CD14-positive monocyte (primary cell): ENCODE data around the gene CLEC4M. TPM values are rescaled to one million over a fixed set of nuclear protein-coding genes. Genes with fewer than 3 reads are reported as not detected.

ENCODE experiments used
- DNase-seq, 3 donors: peaks; one replicate each; pipeline ENCODE4 v3.0.0-alpha.2; 2011 to 2022
- H2AFZ ChIP-seq: 2 replicates; pipeline ENCODE4 v1.6.0; 2012; ENCODE audit warnings: mild to moderate bottlenecking, low read depth, low read length, inconsistent platforms; ENCODE audit not compliant: insufficient read depth, poor library complexity, severe bottlenecking
- H3K27ac ChIP-seq, 2 donors: 1 replicate in 1 of 2; 2 replicates in 1 of 2; pipeline ENCODE4 v1.5.1; 2012 to 2013; ENCODE audit warnings: low read length in 2 of 2, control low read depth in 1 of 2, inconsistent platforms in 1 of 2, low read depth in 1 of 2, mild to moderate bottlenecking in 1 of 2
- H3K27me3 ChIP-seq, 2 donors: one replicate each; pipeline versions ENCODE4 v1.6.0 to v1.6.1; 2011 to 2013; ENCODE audit warnings: low read length in 2 of 2; ENCODE audit not compliant: control insufficient read depth in 2 of 2, insufficient read depth in 2 of 2
- H3K36me3 ChIP-seq, 2 donors: replicated peaks in 1 of 2; 1 replicate in 1 of 2; 2 replicates in 1 of 2; pipeline versions ENCODE4 v1.5.1 to v1.6.1; 2012 to 2013; ENCODE audit warnings: low read length in 2 of 2, control low read depth in 1 of 2, inconsistent platforms in 1 of 2, mild to moderate bottlenecking in 1 of 2; ENCODE audit not compliant: insufficient read depth in 2 of 2, control insufficient read depth in 1 of 2
- H3K4me1 ChIP-seq, 2 donors: 1 replicate in 1 of 2; 2 replicates in 1 of 2; pipeline versions ENCODE4 v1.5.1 to v1.6.1; 2012 to 2013; ENCODE audit warnings: low read length in 2 of 2, control low read depth in 1 of 2, inconsistent platforms in 1 of 2, mild to moderate bottlenecking in 1 of 2, moderate library complexity in 1 of 2; ENCODE audit not compliant: insufficient read depth in 2 of 2, control insufficient read depth in 1 of 2
- H3K4me2 ChIP-seq: replicated peaks from 2 replicates; pipeline ENCODE3; 2012; ENCODE audit warnings: low read length, moderate library complexity, mild to moderate bottlenecking; ENCODE audit not compliant: poor library complexity, severe bottlenecking; ENCODE audit errors: extremely low read depth
- H3K4me3 ChIP-seq, 3 experiments: fragments of 200-600 bp in 1 of 3; sonication (generic) in 1 of 3; replicated peaks in 1 of 3; 1 replicate in 2 of 3; 2 replicates in 1 of 3; pipeline ENCODE4 v1.5.1; 2011 to 2013; ENCODE audit warnings: low read length in 3 of 3, mild to moderate bottlenecking in 3 of 3, control low read depth in 2 of 3, low read depth in 2 of 3, inconsistent platforms in 1 of 3, moderate library complexity in 1 of 3
- H3K79me2 ChIP-seq: 2 replicates; pipeline ENCODE4 v1.6.0; 2012; ENCODE audit warnings: mild to moderate bottlenecking, control low read depth, inconsistent platforms, low read length, moderate library complexity; ENCODE audit not compliant: insufficient read depth
- H3K9ac ChIP-seq: 2 replicates; pipeline ENCODE4 v1.6.0; 2017; ENCODE audit warnings: low read length, mild to moderate bottlenecking; ENCODE audit not compliant: insufficient read depth, poor library complexity, severe bottlenecking
- H3K9me3 ChIP-seq, 2 donors: replicated peaks in 1 of 2; 1 replicate in 1 of 2; 2 replicates in 1 of 2; pipeline versions ENCODE4 v1.5.1 to v1.6.1; 2012 to 2013; ENCODE audit warnings: low read length in 2 of 2, control low read depth in 1 of 2; ENCODE audit not compliant: control insufficient read depth in 1 of 2, insufficient read depth in 1 of 2
- H4K20me1 ChIP-seq: 2 replicates; pipeline ENCODE4 v1.6.0; 2012; ENCODE audit warnings: mild to moderate bottlenecking, low read length, control low read depth, moderate library complexity; ENCODE audit not compliant: insufficient read depth
- H3K27ac Mint-ChIP-seq, 7 donors: one replicate each; pipeline ENCODE4 v1.8.0; 2020; ENCODE audit warnings: mild to moderate bottlenecking in 7 of 7, mixed read lengths in 7 of 7, moderate library complexity in 6 of 7, inconsistent platforms in 2 of 7
- H3K27me3 Mint-ChIP-seq, 3 donors: one replicate each; pipeline ENCODE4 v1.8.0; 2021 to 2022; ENCODE audit warnings: low read depth in 3 of 3, mild to moderate bottlenecking in 3 of 3, mixed read lengths in 3 of 3, moderate library complexity in 3 of 3, inconsistent platforms in 1 of 3
- H3K36me3 Mint-ChIP-seq, 2 donors: one replicate each; pipeline ENCODE4 v1.8.0; 2020; ENCODE audit warnings: mixed read lengths in 2 of 2, inconsistent platforms in 1 of 2, mild to moderate bottlenecking in 1 of 2
- H3K4me1 Mint-ChIP-seq: one replicate; pipeline ENCODE4 v1.8.0; 2020; ENCODE audit warnings: mild to moderate bottlenecking, mixed read lengths
- H3K4me3 Mint-ChIP-seq, 2 donors: one replicate each; pipeline ENCODE4 v1.8.0; 2020; ENCODE audit warnings: mild to moderate bottlenecking in 2 of 2, mixed read lengths in 2 of 2, moderate library complexity in 1 of 2
- H3K9me3 Mint-ChIP-seq, 7 donors: one replicate each; pipeline ENCODE4 v1.8.0; 2020 to 2022; ENCODE audit warnings: mixed read lengths in 7 of 7, mild to moderate bottlenecking in 6 of 7, moderate library complexity in 6 of 7, inconsistent platforms in 2 of 7
- CTCF ChIP-seq: fragments of 200-600 bp; IDR thresholded peaks from one replicate; pipeline ENCODE4 v1.8.0; 2022; ENCODE audit warnings: antibody characterized with exemption, mild to moderate bottlenecking
- WGBS: methylation state at CpG from one replicate; pipeline ENCODE4 v1.1.5; 2013; ENCODE audit warnings: missing lambda C conversion rate; ENCODE audit not compliant: insufficient coverage; 5-methylcytosine and 5-hydroxymethylcytosine counted together
- intact Hi-C, 2 donors: fragments of 100-400 bp; cut with micrococcal nuclease; formaldehyde crosslinking; loops; one replicate each; pipeline versions ENCODE4 v1.15.0 to v1.15.1; 2023
- polyA plus RNA-seq, 3 donors: library from polyadenylated mRNA; depleted of rRNA in 1 of 3; unstranded in 2 of 3; stranded (reverse) in 1 of 3; fragments of 300-500 nt in 2 of 3; fragments of >200 nt in 1 of 3; fragmentation: Illumina TruSeq in 2 of 3; gene quantifications; 1 replicate in 2 of 3; 2 replicates in 1 of 3; pipeline ENCODE4 v1.2.3, GENCODE V29; 2012 to 2021

The CLEC4M gene
- polyA plus RNA-seq, 3 donors, result not detected

GRCh38 chr19:7739211-7739755, 23.8 kb upstream of the CLEC4M start:
- Mint-ChIP-seq H3K9me3 (peaks cover 0 to 3% (median 0%) of the 10 kb centered on the region in 7 donors), H3K27ac (peak overlapping the region in 1 of 7 donors; percentile 52), H3K27me3 (peaks cover 0 to 16% (median 1%) of the 10 kb centered on the region in 3 donors), H3K36me3 (peaks cover 0 to 2% of the 10 kb centered on the region in 2 donors), H3K4me3 (peak overlapping the region in 1 of 2 donors; percentile 26), H3K4me1 (peaks cover 45% of the 10 kb centered on the region)
- no peaks in the 10 kb centered on the region for H3K36me3 ChIP-seq
- no peak for DNase-seq
- H3K4me1 ChIP-seq, result peaks cover 40 to 42% of the 10 kb centered on the region in 2 donors
- no peaks in the 10 kb centered on the region for H3K27me3 ChIP-seq
- no peaks in the 10 kb centered on the region for H3K79me2 ChIP-seq
- H3K4me3 ChIP-seq, result no peak overlapping the region
- no CpG with 5 or more reads among the region's 2 CpGs for WGBS
- no peak overlapping the region for H3K27ac ChIP-seq
- no peak for TF ChIP-seq CTCF
- intact Hi-C loops, result loop anchor here in 1 of 2 donors (5.0 kb wide), 1 partner anchor 42 kb away; no protein-coding TSS in a partner anchor
- no peak overlapping the region for H3K4me2 ChIP-seq
- no peaks in the 10 kb centered on the region for H4K20me1 ChIP-seq
- no peak overlapping the region for H3K9ac ChIP-seq
- no peaks in the 10 kb centered on the region for H3K9me3 ChIP-seq
- no peak overlapping the region for H2AFZ ChIP-seq

GRCh38 chr19:7739801-7740681, 23.0 kb upstream of the CLEC4M start:
- H3K9ac ChIP-seq, result peak overlapping the region; percentile 59
- no peaks in the 10 kb centered on the region for H3K36me3 ChIP-seq
- Mint-ChIP-seq H3K36me3 (peaks cover 0 to 2% of the 10 kb centered on the region in 2 donors), H3K4me1 (peaks cover 44% of the 10 kb centered on the region), H3K9me3 (peaks cover 0 to 3% (median 0%) of the 10 kb centered on the region in 7 donors), H3K27me3 (peaks cover 0 to 17% (median 2%) of the 10 kb centered on the region in 3 donors), H3K27ac (peak overlapping the region; percentile 84 to 91 (median 88)), H3K4me3 (peak overlapping the region; percentile 71 to 88)
- peaks cover 33 to 35% of the 10 kb centered on the region in 2 donors for H3K4me1 ChIP-seq
- H2AFZ ChIP-seq, result peak overlapping the region; percentile 73
- peak overlapping the region; percentile 31 to 71 (median 48) for H3K4me3 ChIP-seq
- H3K27ac ChIP-seq, result peak overlapping the region; percentile 72 to 79
- peak in 1 of 3 donors; percentile 16 for DNase-seq
- H3K79me2 ChIP-seq, result no peaks in the 10 kb centered on the region
- no peaks in the 10 kb centered on the region for H4K20me1 ChIP-seq
- 51% methylated on average over 16 of the region's 19 CpGs for WGBS
- intact Hi-C loops, result loop anchor here (5.0 kb wide), 1 partner anchor 43 kb away; no protein-coding TSS in a partner anchor
- H3K27me3 ChIP-seq, result no peaks in the 10 kb centered on the region
- H3K4me2 ChIP-seq, result peak overlapping the region; percentile 72
- TF ChIP-seq CTCF, result no peak
- no peaks in the 10 kb centered on the region for H3K9me3 ChIP-seq
